ENCODE data around the gene NKAIN4. TPM values are rescaled to one million over a fixed set of nuclear protein-coding genes. Genes with fewer than 3 reads are reported as not detected.

Gene NKAIN4
- total and polyA plus RNA-seq, 2 donors (not counting 1 experiment from before 2014, with no cell fraction given), result not detected

GRCh38 chr20:63239431-63239830 lies 14.8 kb downstream of the NKAIN4 start:
- CTCF ChIA-PET, result no interaction called here

More at GRCh38 chr20:63239431-63239830, 14.8 kb downstream of the NKAIN4 start:
- intact Hi-C loops (cut with micrococcal nuclease), result no loop called here
- Mint-ChIP-seq H3K27ac (no peak overlapping the region), H3K27me3 (peaks cover 5% of the 10 kb centered on the region), H3K4me1 (peaks cover 3% of the 10 kb centered on the region), H3K4me3 (no peak overlapping the region), H3K9me3 (ENCODE audit: insufficient read depth) (no peaks in the 10 kb centered on the region)
- no peak overlapping the region for H3K9ac ChIP-seq (ENCODE audit: low read length)
- H3K27ac ChIP-seq (ENCODE audit: low read length in 2 of 2), result no peak overlapping the region
- H4K20me1 ChIP-seq (ENCODE audit: control insufficient read depth, insufficient read depth, low read length, poor library complexity, severe bottlenecking), result no peaks in the 10 kb centered on the region
- 94% methylated on average over 30 of the region's 30 CpGs for WGBS (ENCODE audit: insufficient coverage)
- peaks cover 0 to 13% (median 0%) of the 10 kb centered on the region in 3 donors for H3K9me3 ChIP-seq (ENCODE audit: control extremely low read depth in 1 of 3, control insufficient read depth in 2 of 3, insufficient read depth in 1 of 3, low read length in 2 of 3)
- no peaks in the 10 kb centered on the region for H3K79me2 ChIP-seq (ENCODE audit: control insufficient read depth, insufficient read depth, low read length)
- no peaks in the 10 kb centered on the region for H3K36me3 ChIP-seq (replicated peaks in 1 of 2; ENCODE audit: control extremely low read depth in 1 of 2, control insufficient read depth in 1 of 2, extremely low read depth in 1 of 2, insufficient read depth in 2 of 2, low read length in 1 of 2)
- ATAC-seq (ENCODE audit: low read depth) (no peak), DNase-seq (no peak)
- no peak overlapping the region for H3K4me3 ChIP-seq (ENCODE audit: control extremely low read depth in 1 of 5, extremely low read depth in 1 of 5, insufficient read depth in 1 of 5, low read depth in 2 of 5, low read length in 4 of 5)
- H3K4me2 ChIP-seq (replicated peaks; ENCODE audit: low read depth, low read length, poor library complexity, severe bottlenecking), result no peak overlapping the region
- H3K27me3 ChIP-seq (replicated peaks in 1 of 4; ENCODE audit: control extremely low read depth in 1 of 4, control insufficient read depth in 3 of 4, insufficient read depth in 4 of 4, low read length in 3 of 4), result peaks cover 0 to 6% (median under 1%) of the 10 kb centered on the region in 4 experiments
- no peak overlapping the region for H2AFZ ChIP-seq (ENCODE audit: insufficient read depth, low read depth, low read length, poor library complexity, severe bottlenecking)
- TF ChIP-seq CTCF (IDR thresholded peaks at IDR 0.05) (no peak), EZH2 (IDR thresholded peaks at IDR 0.05; ENCODE audit: borderline replicate concordance, insufficient read depth, low read depth, low read length, poor library complexity, severe bottlenecking) (no peak)
- peaks cover 0 to 4% of the 10 kb centered on the region in 2 donors for H3K4me1 ChIP-seq (ENCODE audit: control insufficient read depth in 2 of 2, insufficient read depth in 2 of 2, low read length in 2 of 2)
- POLR2A ChIA-PET, result no interaction called here
